Fibroblast of lung (primary cell): Measurements from ENCODE around the gene FMN1.

ENCODE experiments used
- EZH2 ChIP-seq: IDR thresholded peaks from 2 replicates; pipeline ENCODE4 v1.5.1; 2012; ENCODE audit warnings: low read length, control low read depth, mild to moderate bottlenecking; ENCODE audit errors: missing control alignments
- TF ChIP-seq, protein P1 (sequence below), 2 donors: IDR thresholded peaks in 1 of 2; conservative IDR thresholded peaks in 1 of 2; 1 replicate in 1 of 2; 2 replicates in 1 of 2; pipeline ENCODE4 v1.5.1; 2011 to 2012; ENCODE audit warnings: low read length in 2 of 2, control low read depth in 1 of 2, inconsistent platforms in 1 of 2, low read depth in 1 of 2, mild to moderate bottlenecking in 1 of 2

DNA sequence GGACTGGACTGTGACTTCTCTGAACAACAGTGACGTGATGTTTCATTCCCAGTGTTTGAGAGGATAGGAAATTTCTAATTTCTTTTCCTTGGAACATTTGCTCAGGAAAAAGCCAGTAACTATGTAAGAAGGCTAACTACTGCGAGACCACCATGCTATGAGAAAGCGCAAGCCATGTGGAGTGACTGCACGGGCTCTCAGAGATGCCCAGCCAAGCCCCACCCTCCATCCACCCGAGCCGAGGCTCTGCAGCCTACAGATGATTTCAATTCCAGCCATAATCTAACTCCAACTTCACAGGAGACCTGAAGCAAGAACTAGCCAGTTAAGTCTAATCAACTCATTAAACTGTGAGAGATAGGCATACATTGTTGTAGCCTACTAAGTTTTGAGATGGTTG, 352.4 kb downstream of the FMN1 start:
- TF ChIP-seq, protein P1, sequence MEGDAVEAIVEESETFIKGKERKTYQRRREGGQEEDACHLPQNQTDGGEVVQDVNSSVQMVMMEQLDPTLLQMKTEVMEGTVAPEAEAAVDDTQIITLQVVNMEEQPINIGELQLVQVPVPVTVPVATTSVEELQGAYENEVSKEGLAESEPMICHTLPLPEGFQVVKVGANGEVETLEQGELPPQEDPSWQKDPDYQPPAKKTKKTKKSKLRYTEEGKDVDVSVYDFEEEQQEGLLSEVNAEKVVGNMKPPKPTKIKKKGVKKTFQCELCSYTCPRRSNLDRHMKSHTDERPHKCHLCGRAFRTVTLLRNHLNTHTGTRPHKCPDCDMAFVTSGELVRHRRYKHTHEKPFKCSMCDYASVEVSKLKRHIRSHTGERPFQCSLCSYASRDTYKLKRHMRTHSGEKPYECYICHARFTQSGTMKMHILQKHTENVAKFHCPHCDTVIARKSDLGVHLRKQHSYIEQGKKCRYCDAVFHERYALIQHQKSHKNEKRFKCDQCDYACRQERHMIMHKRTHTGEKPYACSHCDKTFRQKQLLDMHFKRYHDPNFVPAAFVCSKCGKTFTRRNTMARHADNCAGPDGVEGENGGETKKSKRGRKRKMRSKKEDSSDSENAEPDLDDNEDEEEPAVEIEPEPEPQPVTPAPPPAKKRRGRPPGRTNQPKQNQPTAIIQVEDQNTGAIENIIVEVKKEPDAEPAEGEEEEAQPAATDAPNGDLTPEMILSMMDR (conservative IDR thresholded peaks at IDR 0.05 in 1 of 2, IDR thresholded peaks at IDR 0.05 in 1 of 2; ENCODE audit: low read depth in 1 of 2, low read length in 2 of 2), result no peak
- TF ChIP-seq EZH2, result no peak
